Fibroblast of pulmonary artery (primary cell): ENCODE data around the gene CTSK.
"Not testable (repeated sequence)": the region's sequence is repeated elsewhere in the genome, so short reads cannot be mapped to it uniquely, and the experiment has no call there.

Experiments
- DNase-seq: peaks from one replicate; pipeline ENCODE4 v3.0.0-alpha.2; 2010; ENCODE audit warnings: low read depth
- H3K4me3 ChIP-seq: replicated peaks from 2 replicates; pipeline ENCODE4 v1.5.1; 2011; ENCODE audit warnings: low read depth, mild to moderate bottlenecking, control low read depth, low read length, moderate library complexity
- TF ChIP-seq, protein P1 (sequence below): IDR thresholded peaks from 2 replicates; pipeline ENCODE4 v1.5.1; 2011; ENCODE audit warnings: mild to moderate bottlenecking, control low read depth, low read length, inconsistent platforms; ENCODE audit errors: missing control alignments

The CTSK gene

DNA sequence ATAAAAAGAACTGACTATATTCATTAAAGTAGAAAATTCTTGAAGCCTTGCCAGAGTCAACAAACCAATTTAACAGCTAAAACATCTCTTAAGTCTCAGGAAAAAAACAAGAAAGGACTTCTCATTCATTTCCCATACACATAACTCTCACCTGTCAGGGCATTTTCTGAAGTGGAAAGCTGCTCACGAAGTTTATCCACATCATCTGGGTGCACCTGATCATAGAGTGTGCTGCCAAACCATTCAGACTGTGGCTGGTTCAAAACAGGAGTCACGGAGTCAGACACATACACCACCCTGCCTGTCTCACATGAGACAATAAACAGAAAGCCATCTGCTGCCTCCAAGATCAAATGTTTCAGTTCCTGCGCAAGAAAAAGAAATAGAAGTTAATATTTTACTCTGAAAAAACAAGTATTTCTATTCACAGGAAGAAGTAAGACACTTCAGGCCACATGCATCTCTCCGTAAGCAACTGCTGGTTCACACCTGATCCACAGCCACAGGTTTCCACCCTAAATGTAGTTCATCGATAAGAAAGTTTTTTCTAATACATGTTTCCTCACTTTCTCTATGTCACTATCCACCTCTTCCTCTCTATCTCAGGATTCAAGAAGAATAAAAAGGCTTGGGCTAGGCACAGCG, 28.2 kb upstream of the CTSK start:
- TF ChIP-seq, protein P1, sequence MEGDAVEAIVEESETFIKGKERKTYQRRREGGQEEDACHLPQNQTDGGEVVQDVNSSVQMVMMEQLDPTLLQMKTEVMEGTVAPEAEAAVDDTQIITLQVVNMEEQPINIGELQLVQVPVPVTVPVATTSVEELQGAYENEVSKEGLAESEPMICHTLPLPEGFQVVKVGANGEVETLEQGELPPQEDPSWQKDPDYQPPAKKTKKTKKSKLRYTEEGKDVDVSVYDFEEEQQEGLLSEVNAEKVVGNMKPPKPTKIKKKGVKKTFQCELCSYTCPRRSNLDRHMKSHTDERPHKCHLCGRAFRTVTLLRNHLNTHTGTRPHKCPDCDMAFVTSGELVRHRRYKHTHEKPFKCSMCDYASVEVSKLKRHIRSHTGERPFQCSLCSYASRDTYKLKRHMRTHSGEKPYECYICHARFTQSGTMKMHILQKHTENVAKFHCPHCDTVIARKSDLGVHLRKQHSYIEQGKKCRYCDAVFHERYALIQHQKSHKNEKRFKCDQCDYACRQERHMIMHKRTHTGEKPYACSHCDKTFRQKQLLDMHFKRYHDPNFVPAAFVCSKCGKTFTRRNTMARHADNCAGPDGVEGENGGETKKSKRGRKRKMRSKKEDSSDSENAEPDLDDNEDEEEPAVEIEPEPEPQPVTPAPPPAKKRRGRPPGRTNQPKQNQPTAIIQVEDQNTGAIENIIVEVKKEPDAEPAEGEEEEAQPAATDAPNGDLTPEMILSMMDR, result no peak
- H3K4me3 ChIP-seq, result no peak overlapping the region
- peak; percentile 21 for DNase-seq

DNA sequence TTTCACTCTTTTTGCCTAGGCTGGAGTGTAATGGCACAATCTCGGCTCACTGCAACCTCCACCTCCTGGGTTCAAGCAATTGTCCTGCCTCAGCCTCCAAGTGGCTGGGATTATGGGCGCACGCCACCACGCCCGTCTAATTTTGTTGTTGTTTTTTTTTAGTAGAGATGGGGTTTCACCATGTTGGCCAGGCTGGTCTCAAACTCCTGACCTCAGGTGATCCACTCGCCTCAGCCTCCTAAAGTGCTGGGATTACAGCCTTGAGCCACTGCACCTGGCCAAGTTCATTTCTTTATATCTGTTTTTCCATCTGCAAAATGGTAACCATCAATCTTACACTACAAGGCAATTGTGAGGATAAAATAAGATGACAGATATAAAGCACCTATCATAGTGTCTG, 25.9 kb upstream of the CTSK start:
- H3K4me3 ChIP-seq, DNase-seq: not testable (repeated sequence)

DNA sequence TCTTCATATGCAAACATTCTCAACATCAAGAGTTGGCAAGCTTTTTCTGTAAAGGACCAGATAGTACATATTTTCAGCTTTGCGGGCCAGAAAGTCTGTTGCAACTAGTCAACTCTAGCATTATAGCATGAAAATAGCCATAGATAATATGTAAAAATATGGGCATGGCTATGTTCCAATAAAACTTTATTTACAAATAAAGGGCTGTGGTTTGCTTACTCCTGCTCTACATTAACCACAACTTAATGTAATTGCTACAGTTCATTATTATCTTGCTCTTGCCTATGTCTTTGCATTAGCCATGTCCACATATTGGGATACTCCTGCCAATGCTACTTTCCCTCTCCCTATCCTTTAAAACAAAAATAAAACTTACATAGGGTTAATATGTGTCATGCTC, 24.5 kb upstream of the CTSK start:
- no peak for DNase-seq
- TF ChIP-seq, protein P1, result no peak
- H3K4me3 ChIP-seq, result no peak overlapping the region

DNA sequence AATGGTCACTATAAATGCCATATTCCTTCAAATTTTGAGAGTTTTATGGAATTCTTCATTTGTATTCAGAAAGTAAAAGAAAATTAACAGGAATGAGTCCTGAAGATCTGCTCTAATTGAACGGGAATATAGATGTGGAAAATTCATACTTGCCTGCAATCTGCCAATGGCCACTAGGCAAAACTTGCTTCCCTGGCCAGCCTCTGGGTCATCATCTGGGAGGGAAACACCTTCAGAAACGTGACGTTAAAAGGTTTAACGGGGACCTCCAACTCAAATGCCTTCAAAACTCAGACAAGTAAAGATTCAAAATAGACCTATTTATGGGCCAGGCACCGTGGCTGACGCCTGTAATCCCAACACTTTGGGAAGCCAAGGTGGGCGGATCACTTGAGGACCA, 21.7 kb upstream of the CTSK start:
- TF ChIP-seq, protein P1, result peak; percentile 36
- no peak overlapping the region for H3K4me3 ChIP-seq
- no peak for DNase-seq

DNA sequence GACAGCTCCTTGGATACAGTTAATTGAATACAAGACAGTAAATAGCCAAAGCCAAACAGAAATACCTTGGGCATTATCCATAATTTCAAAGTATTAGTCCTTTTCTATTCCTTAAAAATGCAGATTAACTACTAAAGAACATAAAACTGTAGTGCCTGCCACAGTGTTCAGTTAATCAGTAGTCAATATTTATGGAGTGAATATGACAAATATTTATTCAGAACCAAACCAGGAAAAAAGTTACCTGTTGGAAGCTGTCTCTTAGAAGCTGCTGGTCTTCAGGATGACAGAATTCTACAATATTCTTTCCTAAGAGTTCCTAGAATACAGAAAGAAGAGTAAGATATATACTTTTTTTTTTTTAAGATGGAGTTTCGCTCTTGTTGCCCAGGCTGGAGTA, 18.2 kb upstream of the CTSK start:
- no peak for DNase-seq
- no peak overlapping the region for H3K4me3 ChIP-seq
- TF ChIP-seq, protein P1, result no peak

DNA sequence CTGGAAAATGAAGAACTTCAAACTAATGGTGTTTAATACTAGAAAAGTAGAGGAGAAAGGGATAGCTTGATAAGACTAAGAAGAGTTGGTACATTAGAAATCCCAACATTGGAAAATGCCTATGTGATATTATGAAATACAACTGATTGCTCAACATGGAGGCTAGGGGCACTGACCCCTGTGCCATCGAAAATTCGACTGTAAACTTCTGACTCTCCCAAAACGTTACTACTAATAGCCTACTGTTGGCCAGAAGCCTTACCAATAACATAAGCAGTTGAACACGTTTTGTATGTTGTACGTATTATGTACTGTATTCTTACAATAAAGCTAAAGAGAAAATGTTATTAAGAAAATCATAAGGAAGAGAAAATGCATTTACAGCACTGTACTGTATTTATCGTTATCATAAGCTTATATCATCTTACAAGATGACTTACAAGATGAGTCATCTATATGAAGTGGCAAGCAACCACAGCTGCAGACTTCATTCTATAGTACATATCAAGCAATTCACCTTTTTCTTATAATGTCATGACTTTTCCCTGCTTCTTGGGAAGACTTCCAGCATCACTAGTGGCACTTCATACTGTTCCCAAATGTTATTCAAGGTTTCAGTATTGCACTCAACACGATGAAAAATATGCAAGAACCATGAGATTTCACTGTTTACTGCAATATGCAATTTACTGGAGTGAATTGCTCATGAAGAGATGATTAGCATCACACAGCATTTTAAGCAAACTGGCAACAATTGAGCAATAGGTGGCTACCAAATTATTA, 12.9 kb upstream of the CTSK start:
- no peak for DNase-seq
- no peak overlapping the region for H3K4me3 ChIP-seq
- TF ChIP-seq, protein P1, result no peak

DNA sequence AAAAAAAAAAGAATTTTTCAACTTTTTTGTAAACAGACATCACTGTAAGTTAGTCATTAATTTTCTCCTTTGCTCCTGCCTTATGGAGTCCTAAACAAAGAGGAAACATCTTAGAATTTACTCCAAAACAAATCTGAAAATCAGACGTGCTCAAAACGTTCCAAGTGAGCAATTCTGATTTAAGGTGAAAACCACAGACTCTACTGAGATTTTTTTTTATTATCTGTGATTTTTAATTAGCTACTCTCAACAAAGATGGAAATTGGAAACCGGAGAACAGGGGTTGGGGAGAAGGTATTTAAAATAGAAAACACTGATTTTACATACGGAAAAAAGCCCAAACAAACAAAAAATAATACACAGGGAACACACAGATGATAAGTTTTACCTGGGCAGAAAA, 7.8 kb upstream of the CTSK start:
- TF ChIP-seq, protein P1, result no peak
- no peak for DNase-seq
- no peak overlapping the region for H3K4me3 ChIP-seq
